Stimulated activated CD4-positive, alpha-beta T cell treated with anti-CD3 and anti-CD28 coated beads, Interleukin-15, amount 100 ng/mL, for 1 hour (primary cell): ENCODE results near the gene LIPJ.

Experiments used
- DNase-seq, 2 donors: peaks; one replicate each; pipeline ENCODE4 v3.0.0-alpha.2; 2020; ENCODE audit warnings: low read depth in 1 of 2, low spot score in 1 of 2

LIPJ gene

GRCh38 chr10:88586462-88586861, at the start of gene LIPJ:
Gene LIPJ (plus strand): TSS chr10:88586762. CDS start chr10:88590688, 3,926 bp downstream.
- no peak for DNase-seq

GRCh38 chr10:88537322-88537721, 49.2 kb upstream of the LIPJ start:
- no peak for DNase-seq

GRCh38 chr10:88538048-88538447, 48.5 kb upstream of the LIPJ start:
- DNase-seq: no peak

- DNase-seq: no peak
These were observed 46.2 kb upstream of the LIPJ start for GRCh38 chr10:88540351-88540750.

GRCh38 chr10:88541116-88541626, 45.4 kb upstream of the LIPJ start:
- DNase-seq: no peak

GRCh38 chr10:88542522-88542921, 44.0 kb upstream of the LIPJ start:
- DNase-seq: no peak

GRCh38 chr10:88544140-88544870, 42.3 kb upstream of the LIPJ start:
- no peak for DNase-seq

GRCh38 chr10:88545359-88545758, 41.2 kb upstream of the LIPJ start:
- DNase-seq: no peak

- DNase-seq: no peak
These were observed 40.1 kb upstream of the LIPJ start for GRCh38 chr10:88546497-88546896.

- no peak for DNase-seq
These were observed 35.3 kb upstream of the LIPJ start for GRCh38 chr10:88551246-88551645.

GRCh38 chr10:88553116-88553752, 33.3 kb upstream of the LIPJ start:
- DNase-seq: no peak

GRCh38 chr10:88555190-88555908, 31.2 kb upstream of the LIPJ start:
- no peak for DNase-seq

- no peak for DNase-seq
These were observed 29.3 kb upstream of the LIPJ start for GRCh38 chr10:88557256-88557655.

GRCh38 chr10:88557658-88558057, 28.9 kb upstream of the LIPJ start:
- no peak for DNase-seq

- DNase-seq: no peak
These were observed 24.4 kb upstream of the LIPJ start for GRCh38 chr10:88562152-88562551.

GRCh38 chr10:88565072-88565471, 21.5 kb upstream of the LIPJ start:
- DNase-seq: no peak

- DNase-seq: no peak
These were observed 4.2 kb upstream of the LIPJ start for GRCh38 chr10:88582411-88582805.

- peak; percentile 40 to 59 for DNase-seq
These were observed 3.6 kb upstream of the LIPJ start, which contains the start of gene RNLS for GRCh38 chr10:88582806-88583583. Gene RNLS (minus strand): TSS chr10:88583318.

- no peak for DNase-seq
These were observed 3.0 kb upstream of the LIPJ start for GRCh38 chr10:88583584-88583957.

- DNase-seq: no peak
These were observed 5.8 kb downstream of the LIPJ start for GRCh38 chr10:88592381-88592780.

GRCh38 chr10:88592906-88593305, 6.3 kb downstream of the LIPJ start:
- no peak for DNase-seq
